GM13976 (cell line): Measurements from ENCODE around the gene LUZP4.

Experiments
- DNase-seq: peaks from one replicate; pipeline ENCODE4 v3.0.0; 2012; ENCODE audit warnings: low spot score
- in situ Hi-C: fragments of 300-500 bp; cut with MboI; formaldehyde crosslinking; loops from one replicate; pipeline ENCODE4 v1.12.0; 2022; ENCODE audit warnings: low sequenced_read_pairs, mixed read lengths, inconsistent platforms; ENCODE audit not compliant: unreplicated experiment
- TF ChIP-seq, protein P1 (sequence below): IDR thresholded peaks from 2 replicates; pipeline ENCODE4 v1.5.1; 2012; ENCODE audit warnings: borderline replicate concordance, mild to moderate bottlenecking; ENCODE audit not compliant: insufficient read depth; ENCODE audit errors: extremely low read depth, missing control alignments, control extremely low read depth

The LUZP4 gene

DNA sequence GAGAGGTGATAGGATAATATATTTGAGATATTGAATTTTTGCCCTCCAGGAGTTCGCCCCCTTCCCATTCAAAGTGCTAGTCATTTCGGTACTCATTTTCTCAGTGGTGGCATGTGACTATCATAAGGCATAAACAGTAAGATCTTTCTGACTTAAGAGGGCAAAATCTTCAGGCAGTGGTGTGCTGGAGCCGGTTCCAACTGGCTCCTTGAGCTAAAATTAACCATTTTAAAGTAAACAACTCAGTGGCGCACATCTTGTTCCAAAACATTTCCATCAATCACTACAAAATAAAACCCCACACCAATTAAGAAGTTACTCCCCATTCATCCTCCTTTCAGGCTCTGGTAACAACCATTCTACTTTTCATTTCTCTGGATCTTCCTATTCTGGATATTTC is 43.3 kb downstream of the LUZP4 start:
- in situ Hi-C loops, result loop anchor here (10.0 kb wide), 1 partner anchor 312 kb away; no protein-coding TSS in a partner anchor
- DNase-seq, result no peak
- TF ChIP-seq, protein P1, sequence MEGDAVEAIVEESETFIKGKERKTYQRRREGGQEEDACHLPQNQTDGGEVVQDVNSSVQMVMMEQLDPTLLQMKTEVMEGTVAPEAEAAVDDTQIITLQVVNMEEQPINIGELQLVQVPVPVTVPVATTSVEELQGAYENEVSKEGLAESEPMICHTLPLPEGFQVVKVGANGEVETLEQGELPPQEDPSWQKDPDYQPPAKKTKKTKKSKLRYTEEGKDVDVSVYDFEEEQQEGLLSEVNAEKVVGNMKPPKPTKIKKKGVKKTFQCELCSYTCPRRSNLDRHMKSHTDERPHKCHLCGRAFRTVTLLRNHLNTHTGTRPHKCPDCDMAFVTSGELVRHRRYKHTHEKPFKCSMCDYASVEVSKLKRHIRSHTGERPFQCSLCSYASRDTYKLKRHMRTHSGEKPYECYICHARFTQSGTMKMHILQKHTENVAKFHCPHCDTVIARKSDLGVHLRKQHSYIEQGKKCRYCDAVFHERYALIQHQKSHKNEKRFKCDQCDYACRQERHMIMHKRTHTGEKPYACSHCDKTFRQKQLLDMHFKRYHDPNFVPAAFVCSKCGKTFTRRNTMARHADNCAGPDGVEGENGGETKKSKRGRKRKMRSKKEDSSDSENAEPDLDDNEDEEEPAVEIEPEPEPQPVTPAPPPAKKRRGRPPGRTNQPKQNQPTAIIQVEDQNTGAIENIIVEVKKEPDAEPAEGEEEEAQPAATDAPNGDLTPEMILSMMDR, result no peak

DNA sequence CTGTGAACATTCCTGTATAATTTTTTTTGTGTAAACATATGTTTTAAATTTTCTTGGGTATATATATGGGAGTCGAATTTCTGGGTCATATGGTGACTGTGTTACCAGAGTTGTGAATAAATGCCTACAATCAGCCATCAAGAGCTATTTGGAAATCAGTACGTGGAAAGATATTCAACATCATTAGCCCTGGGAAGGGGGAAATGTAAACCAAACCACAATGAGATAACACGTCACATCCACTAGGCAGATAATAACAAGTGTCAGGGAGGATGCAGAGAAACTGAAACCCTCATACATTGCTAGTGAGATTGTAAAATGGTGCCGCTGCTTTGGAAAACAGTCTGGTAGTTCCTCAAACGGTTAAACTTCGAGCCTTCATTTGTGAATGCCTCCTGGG is 43.9 kb downstream of the LUZP4 start:
- TF ChIP-seq, protein P1, result no peak
- in situ Hi-C loops, result loop anchor here (10.0 kb wide), 1 partner anchor 311 kb away; no protein-coding TSS in a partner anchor
- DNase-seq, result no peak

DNA sequence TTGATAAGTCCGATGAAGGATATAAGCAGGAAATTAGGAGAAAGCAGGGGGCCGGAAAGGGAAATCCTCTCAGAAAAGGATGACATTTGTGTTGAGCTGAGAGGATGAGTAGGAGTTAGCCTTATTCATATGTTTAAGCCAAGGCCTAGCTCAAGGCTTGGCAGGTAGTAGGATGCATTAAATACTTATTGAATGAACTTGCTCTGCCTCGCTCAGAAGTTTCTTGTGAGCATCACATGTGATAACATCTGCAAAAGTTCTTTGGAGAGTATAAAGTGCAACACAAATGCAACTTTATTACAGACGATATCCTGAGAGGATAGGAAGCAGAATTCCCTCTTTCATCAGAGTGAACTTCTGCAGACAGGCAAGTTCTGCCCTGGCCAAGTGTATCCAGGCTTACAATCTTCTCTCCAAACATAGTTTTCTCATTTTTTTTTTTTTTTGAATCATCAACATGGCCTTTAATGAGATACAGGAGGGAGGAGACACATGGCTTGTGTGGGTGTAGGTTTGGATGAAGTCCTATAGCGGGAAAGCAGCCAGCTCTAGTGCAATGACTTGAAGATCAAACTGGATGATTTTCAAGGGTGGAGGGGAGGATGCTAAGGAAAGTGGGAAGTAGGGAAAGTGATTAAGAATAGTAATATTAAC is 48.1 kb downstream of the LUZP4 start:
- TF ChIP-seq, protein P1, result no peak
- DNase-seq, result no peak
- in situ Hi-C loops, result loop anchor here (10.0 kb wide), 1 partner anchor 307 kb away; no protein-coding TSS in a partner anchor

DNA sequence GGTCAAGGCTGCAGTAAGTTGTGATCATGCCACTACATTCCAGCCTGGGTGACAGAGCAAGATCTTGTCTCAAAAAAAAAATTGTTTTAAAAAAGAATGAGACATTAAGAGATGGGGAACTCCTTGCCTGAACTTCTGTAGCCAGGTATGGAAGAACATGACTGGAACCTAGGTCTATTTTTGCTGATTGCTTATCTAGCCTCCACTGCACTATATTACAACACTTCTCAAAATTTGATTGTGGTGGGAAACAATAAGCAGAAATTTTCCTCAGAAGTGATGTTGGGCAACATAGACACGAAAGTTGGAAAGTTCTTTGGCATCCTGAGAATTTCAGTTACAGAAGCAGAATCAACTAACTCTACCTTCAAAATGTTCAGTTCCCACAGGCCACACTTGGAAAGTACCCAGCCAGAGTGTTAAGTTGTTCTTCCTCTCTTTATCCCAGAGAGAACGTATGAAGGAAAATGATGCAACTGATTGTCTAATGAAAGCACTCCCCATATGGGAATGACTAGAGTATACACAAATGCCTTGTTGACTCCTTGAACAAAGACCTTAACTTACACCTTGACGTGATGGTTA is 50.0 kb downstream of the LUZP4 start:
- TF ChIP-seq, protein P1, result no peak
- in situ Hi-C loops, result loop anchor here (10.0 kb wide), 1 partner anchor 305 kb away; no protein-coding TSS in a partner anchor
- no peak for DNase-seq

DNA sequence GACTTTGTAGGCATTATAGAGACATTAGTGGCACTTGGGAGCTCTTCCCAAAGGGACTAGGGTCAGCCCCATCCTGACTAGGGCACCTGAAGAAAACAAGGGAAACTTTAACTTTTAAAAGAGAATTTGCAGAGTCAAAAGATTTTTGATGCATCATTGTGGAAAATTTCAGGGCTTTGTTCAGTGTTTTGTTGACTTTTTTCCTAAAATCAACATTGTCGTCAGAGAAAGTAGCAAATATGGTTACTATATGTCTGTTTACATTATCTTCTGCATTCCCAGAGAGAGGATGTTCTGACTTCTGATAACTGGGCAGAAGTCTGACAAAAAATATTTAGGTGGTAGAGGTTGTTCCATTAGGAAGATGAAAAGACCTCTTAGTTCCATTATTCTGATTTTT is 51.9 kb downstream of the LUZP4 start:
- in situ Hi-C loops, result no loop called here
- DNase-seq, result no peak
- TF ChIP-seq, protein P1, result no peak

DNA sequence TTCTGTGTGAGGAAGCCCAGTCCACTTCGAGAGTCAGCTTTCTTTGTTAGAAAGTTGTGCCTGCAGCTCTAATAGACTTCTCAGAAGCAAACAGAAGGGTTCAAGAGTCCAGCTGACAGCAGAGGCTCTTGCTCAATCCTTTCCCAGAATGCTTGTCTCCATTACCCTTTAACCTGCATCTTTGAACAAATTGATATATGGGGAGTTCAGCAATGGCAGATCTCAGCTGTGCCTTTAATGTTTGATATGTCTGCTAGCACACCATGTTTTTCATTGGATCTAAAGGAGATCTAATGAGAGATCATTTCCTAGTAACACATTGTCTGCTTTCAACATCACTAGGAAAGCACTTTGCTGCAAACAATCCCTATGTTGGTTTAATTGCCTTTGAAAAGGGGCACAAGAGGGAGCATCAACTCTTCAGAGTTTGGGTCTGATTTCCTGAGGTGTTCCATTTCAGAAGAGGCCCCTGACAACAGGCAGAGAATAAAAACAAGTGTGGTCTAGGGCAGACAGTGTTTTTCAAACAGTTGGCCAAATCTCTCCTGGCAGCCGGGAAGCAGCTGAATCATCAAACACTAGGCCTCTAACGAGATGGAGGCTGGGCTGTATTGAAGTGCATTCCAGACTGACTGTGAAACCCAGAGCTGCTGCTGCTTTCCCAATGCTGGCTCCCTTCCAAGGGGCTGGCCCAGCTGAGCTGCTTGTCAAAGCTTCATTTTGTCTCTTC is 55.5 kb downstream of the LUZP4 start:
- in situ Hi-C loops, result no loop called here
- TF ChIP-seq, protein P1, result no peak
- no peak for DNase-seq
